ENCODE data around the gene PTRHD1. TPM values are rescaled to one million over a fixed set of nuclear protein-coding genes. Genes with fewer than 3 reads are reported as not detected.

Gene PTRHD1
- total RNA-seq, 4 donors from 2014 or later: 8.1 to 20.4 (median 15.6) TPM

GRCh38 chr2:24774373-24774772, 18.8 kb downstream of the PTRHD1 start:
- Histone ChIP-seq H3K9me3 (no peaks in the 10 kb centered on the region), H3K36me3 (peaks cover 5 to 16% (median 14%) of the 10 kb centered on the region in 4 donors), H3K27ac (replicated peaks in 1 of 4) (no peak overlapping the region), H3K4me1 (no peaks in the 10 kb centered on the region), H3K4me3 (no peak overlapping the region), H3K27me3 (no peaks in the 10 kb centered on the region)
- no peak for DNase-seq (ENCODE audit: extremely low spot score)
- intact Hi-C loops (cut with DNase I): no loop called here
- TF ChIP-seq EP300 (IDR thresholded peaks at IDR 0.05) (no peak), POLR2AphosphoS5 (IDR thresholded peaks at IDR 0.05) (no peak), CTCF (IDR thresholded peaks at IDR 0.05) (no peak), POLR2A (IDR thresholded peaks at IDR 0.05; ENCODE audit: low read depth) (no peak)
- 83% methylated on average over 3 of the region's 3 CpGs for WGBS

GRCh38 chr2:24771764-24772586, 21.2 kb downstream of the PTRHD1 start:
- TF ChIP-seq EP300 (IDR thresholded peaks at IDR 0.05) (no peak), CTCF (IDR thresholded peaks at IDR 0.05) (no peak), POLR2AphosphoS5 (IDR thresholded peaks at IDR 0.05) (no peak), POLR2A (IDR thresholded peaks at IDR 0.05; ENCODE audit: low read depth) (no peak)
- Histone ChIP-seq H3K27me3 (no peaks in the 10 kb centered on the region), H3K9me3 (no peaks in the 10 kb centered on the region), H3K36me3 (peaks cover 6 to 35% (median 26%) of the 10 kb centered on the region in 4 donors), H3K27ac (replicated peaks in 1 of 4) (no peak overlapping the region), H3K4me3 (no peak overlapping the region), H3K4me1 (peaks cover 0 to 5% (median 0%) of the 10 kb centered on the region in 4 donors)
- intact Hi-C loops (cut with DNase I): no loop called here
- DNase-seq (ENCODE audit: extremely low spot score): no peak
- 91% methylated on average over 5 of the region's 5 CpGs for WGBS

- Histone ChIP-seq H3K36me3 (peaks cover 6 to 44% (median 33%) of the 10 kb centered on the region in 4 donors), H3K27ac (replicated peaks in 1 of 4) (no peak overlapping the region), H3K4me1 (peaks cover 0 to 5% (median 0%) of the 10 kb centered on the region in 4 donors), H3K9me3 (no peaks in the 10 kb centered on the region), H3K4me3 (no peak overlapping the region), H3K27me3 (no peaks in the 10 kb centered on the region)
- intact Hi-C loops (cut with DNase I): no loop called here
- DNase-seq (ENCODE audit: extremely low spot score): no peak
- no peak for TF ChIP-seq EP300 (IDR thresholded peaks at IDR 0.05)
- no peak for TF ChIP-seq CTCF (IDR thresholded peaks at IDR 0.05)
- TF ChIP-seq POLR2AphosphoS5 (IDR thresholded peaks at IDR 0.05): no peak
- TF ChIP-seq POLR2A (IDR thresholded peaks at IDR 0.05; ENCODE audit: low read depth): no peak
- WGBS: 90% methylated on average over 5 of the region's 5 CpGs
Measured at GRCh38 chr2:24771061-24771460, 22.1 kb downstream of the PTRHD1 start.

- Histone ChIP-seq H3K4me1 (peaks cover 0 to 5% (median 0%) of the 10 kb centered on the region in 4 donors), H3K27me3 (no peaks in the 10 kb centered on the region), H3K9me3 (no peaks in the 10 kb centered on the region), H3K36me3 (peaks cover 18 to 66% (median 49%) of the 10 kb centered on the region in 4 donors), H3K4me3 (no peak overlapping the region), H3K27ac (replicated peaks in 1 of 4) (no peak overlapping the region)
- TF ChIP-seq POLR2AphosphoS5 (IDR thresholded peaks at IDR 0.05) (no peak), POLR2A (IDR thresholded peaks at IDR 0.05; ENCODE audit: low read depth) (no peak), CTCF (IDR thresholded peaks at IDR 0.05) (no peak), EP300 (IDR thresholded peaks at IDR 0.05) (no peak)
- 69% methylated on average over 7 of the region's 7 CpGs for WGBS
- intact Hi-C loops (cut with DNase I): no loop called here
- no peak for DNase-seq (ENCODE audit: extremely low spot score)
Measured at GRCh38 chr2:24768601-24769000, 24.6 kb downstream of the PTRHD1 start.

Data from esophagus muscularis mucosa (tissue), 4 donors.